SH-SY5Y (cell line): ENCODE results near the gene FUT3.

Experiments used
- GATA2 ChIP-seq: IDR thresholded peaks from 2 replicates; pipeline ENCODE4 v1.6.1; 2011; ENCODE audit warnings: mild to moderate bottlenecking, low read depth, low read length
- GATA3 ChIP-seq: IDR thresholded peaks from 2 replicates; pipeline ENCODE4 v1.6.1; 2011; ENCODE audit warnings: low read depth, mild to moderate bottlenecking, low read length, moderate library complexity

GRCh38 chr19:5837761-5838352 is 13.4 kb downstream of the FUT3 start:
- TF ChIP-seq GATA3 = no peak
- no peak for TF ChIP-seq GATA2
